NCI-H1105 treated with DMSO at 0.1 percent for 48 hours (cell line): ENCODE data around the gene GABRA4.

Experiments used
- DNase-seq: peaks from one replicate; lab custom pipeline; 2025; lab: John Stamatoyannopoulos, UW

Gene GABRA4

GRCh38 chr4:46993075-46994006, at the start of gene GABRA4:
TSS of gene GABRA4 (minus strand) at chr4:46993581. CDS start at chr4:46993424, 157 bp downstream.
- DNase-seq = no peak

GRCh38 chr4:47040828-47041227, 47.4 kb upstream of the GABRA4 start:
- no peak for DNase-seq

GRCh38 chr4:47038263-47038662, 44.9 kb upstream of the GABRA4 start:
- no peak for DNase-seq

- peak; percentile 50 for DNase-seq
Measured at GRCh38 chr4:47032405-47033106, 39.2 kb upstream of the GABRA4 start.

- no peak for DNase-seq
Measured at GRCh38 chr4:47031751-47032404, 38.5 kb upstream of the GABRA4 start.

GRCh38 chr4:47031011-47031678, 37.8 kb upstream of the GABRA4 start, which contains the start of gene GABRB1:
TSS of gene GABRB1 (plus strand) at chr4:47031567.
- no peak for DNase-seq

- no peak for DNase-seq
Measured at GRCh38 chr4:47017494-47017893, 24.1 kb upstream of the GABRA4 start.

- DNase-seq = no peak
Measured at GRCh38 chr4:47017081-47017480, 23.7 kb upstream of the GABRA4 start.

GRCh38 chr4:47013373-47013772, 20.0 kb upstream of the GABRA4 start:
- no peak for DNase-seq

GRCh38 chr4:47012676-47013075, 19.3 kb upstream of the GABRA4 start:
- no peak for DNase-seq

GRCh38 chr4:47010912-47011446, 17.6 kb upstream of the GABRA4 start:
- no peak for DNase-seq

GRCh38 chr4:47010347-47010911, 17.0 kb upstream of the GABRA4 start:
- no peak for DNase-seq

GRCh38 chr4:47002580-47002979, 9.2 kb upstream of the GABRA4 start:
- DNase-seq = no peak

- DNase-seq = no peak
Measured at GRCh38 chr4:47000406-47000805, 7.0 kb upstream of the GABRA4 start.

- DNase-seq = no peak
Measured at GRCh38 chr4:46999566-46999965, 6.2 kb upstream of the GABRA4 start.

GRCh38 chr4:46994007-46994405, 625 bp upstream of the GABRA4 start:
- no peak for DNase-seq

GRCh38 chr4:46992338-46992737, 1.0 kb downstream of the GABRA4 start:
- DNase-seq = no peak

GRCh38 chr4:46986922-46987638, 6.3 kb downstream of the GABRA4 start:
- no peak for DNase-seq

GRCh38 chr4:46984781-46985180, 8.6 kb downstream of the GABRA4 start:
- DNase-seq = no peak

GRCh38 chr4:46980851-46981250, 12.5 kb downstream of the GABRA4 start:
- no peak for DNase-seq

GRCh38 chr4:46979726-46980125, 13.7 kb downstream of the GABRA4 start:
- DNase-seq = no peak
